Measurements from ENCODE around the gene WDPCP. TPM values are rescaled to one million over a fixed set of nuclear protein-coding genes. Genes with fewer than 3 reads are reported as not detected.

Gene WDPCP
- total RNA-seq, 2 experiments from 2014 or later, result 6.3 to 7.7 TPM

DNA sequence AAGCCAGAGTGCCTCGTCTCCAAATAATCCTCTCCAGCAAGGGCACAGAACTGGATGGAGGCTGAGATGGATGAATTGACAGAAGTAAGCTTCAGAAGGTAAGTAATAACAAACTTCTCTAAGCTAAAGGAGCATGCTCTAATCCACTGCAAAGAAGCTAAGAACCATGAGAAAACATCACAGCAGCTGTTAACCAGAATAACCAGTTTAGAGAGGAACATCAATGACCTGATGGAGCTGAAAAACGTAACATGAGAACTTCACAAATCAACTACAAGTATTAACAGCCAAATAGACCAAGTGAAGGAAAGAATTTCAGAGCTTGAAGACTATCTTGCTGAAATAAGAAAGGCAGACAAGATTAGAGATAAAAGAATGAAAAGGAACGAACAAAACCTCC lies 32.3 kb downstream of the WDPCP start:
- Mint-ChIP-seq H3K4me3 (no peak overlapping the region), H3K27me3 (no peaks in the 10 kb centered on the region), H3K4me1 (peaks cover 6% of the 10 kb centered on the region), H3K36me3 (ENCODE audit: low read depth) (peaks cover 13% of the 10 kb centered on the region), H3K9me3 (peaks cover 22% of the 10 kb centered on the region), H3K27ac (no peak overlapping the region)
- CTCF ChIA-PET, result no interaction called here
- POLR2A ChIA-PET, result no interaction called here
- no peak for DNase-seq

- no peak overlapping the region for H3K27ac Mint-ChIP-seq
- H3K4me1 Mint-ChIP-seq, result peaks cover 8% of the 10 kb centered on the region
- no peaks in the 10 kb centered on the region for H3K27me3 Mint-ChIP-seq
- ChIA-PET POLR2A (no interaction called here), CTCF (no interaction called here)
- H3K4me3 Mint-ChIP-seq, result no peak overlapping the region
- peaks cover 19% of the 10 kb centered on the region for H3K9me3 Mint-ChIP-seq
- DNase-seq, result no peak
- peaks cover 13% of the 10 kb centered on the region for H3K36me3 Mint-ChIP-seq (ENCODE audit: low read depth)
Observed at GRCh38 chr2:63555299-63555698, 33.0 kb downstream of the WDPCP start.

- Mint-ChIP-seq H3K4me1 (peaks cover 10% of the 10 kb centered on the region), H3K27me3 (no peaks in the 10 kb centered on the region), H3K27ac (no peak overlapping the region), H3K36me3 (ENCODE audit: low read depth) (peaks cover 6% of the 10 kb centered on the region), H3K9me3 (peaks cover 8% of the 10 kb centered on the region), H3K4me3 (no peak overlapping the region)
- no peak for DNase-seq
- ChIA-PET CTCF (no interaction called here), POLR2A (no interaction called here)
Observed at GRCh38 chr2:63553049-63553448, 35.2 kb downstream of the WDPCP start.

DNA sequence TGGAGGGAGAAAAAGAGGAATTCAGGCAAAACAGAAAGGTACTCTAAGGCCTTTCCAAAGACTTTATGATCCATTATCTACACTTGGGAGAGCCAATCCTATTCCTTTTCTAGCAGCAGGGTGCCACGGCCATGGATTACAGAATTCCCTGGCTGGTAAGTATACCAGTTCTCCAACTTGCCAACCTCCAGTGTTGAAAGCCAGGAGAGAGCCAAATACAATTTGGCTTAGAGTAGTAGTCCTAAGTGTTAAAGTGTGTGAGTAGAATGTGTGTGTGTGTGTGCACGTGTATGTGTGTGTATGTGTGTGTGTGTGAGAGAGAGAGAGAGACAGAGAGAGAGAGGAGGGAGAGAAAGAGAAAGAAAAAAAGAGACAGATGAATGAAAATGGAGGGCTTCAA lies 43.3 kb downstream of the WDPCP start:
- Mint-ChIP-seq H3K9me3 (no peaks in the 10 kb centered on the region), H3K27me3 (no peaks in the 10 kb centered on the region), H3K4me3 (no peak overlapping the region), H3K36me3 (ENCODE audit: low read depth) (no peaks in the 10 kb centered on the region), H3K27ac (no peak overlapping the region), H3K4me1 (peaks cover under 1% of the 10 kb centered on the region)
- CTCF ChIA-PET, result no interaction called here
- POLR2A ChIA-PET, result no interaction called here
- no peak for DNase-seq

DNA sequence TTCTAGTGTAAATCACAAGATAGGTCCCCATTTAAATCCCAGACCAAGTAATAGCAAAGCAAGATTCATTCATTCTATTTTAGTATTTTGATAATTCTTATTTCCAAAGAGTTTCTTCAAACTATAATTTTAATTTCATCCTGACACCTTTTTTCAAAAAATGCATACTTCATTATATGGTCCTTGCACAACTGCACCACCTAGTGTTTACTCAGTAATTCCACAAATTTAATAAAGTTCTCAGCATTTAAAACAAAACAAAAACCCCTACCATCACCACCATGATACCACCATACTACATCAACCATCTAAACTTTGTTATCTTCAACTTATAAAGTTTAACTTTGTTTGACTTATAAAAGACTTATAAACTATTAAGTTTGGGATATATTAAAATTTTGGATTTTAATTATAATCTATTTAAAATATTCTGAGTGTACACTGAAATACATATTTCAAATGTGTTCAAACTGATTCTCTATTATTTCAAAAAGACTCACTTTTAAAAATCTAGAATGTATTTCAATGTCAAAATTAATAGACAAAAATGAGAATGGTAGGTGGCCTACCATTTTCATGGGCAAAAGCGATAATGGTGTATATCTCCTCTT lies 44.2 kb downstream of the WDPCP start:
- H3K4me3 Mint-ChIP-seq, result no peak overlapping the region
- no peak overlapping the region for H3K27ac Mint-ChIP-seq
- H3K36me3 Mint-ChIP-seq (ENCODE audit: low read depth), result no peaks in the 10 kb centered on the region
- H3K9me3 Mint-ChIP-seq, result no peaks in the 10 kb centered on the region
- ChIA-PET CTCF (interaction anchor here (0.7 kb wide), 1 partner anchor 113 kb away, joined by 5 read pairs; no protein-coding TSS in a partner anchor), POLR2A (no interaction called here)
- DNase-seq, result no peak
- no peaks in the 10 kb centered on the region for H3K4me1 Mint-ChIP-seq
- no peaks in the 10 kb centered on the region for H3K27me3 Mint-ChIP-seq

DNA sequence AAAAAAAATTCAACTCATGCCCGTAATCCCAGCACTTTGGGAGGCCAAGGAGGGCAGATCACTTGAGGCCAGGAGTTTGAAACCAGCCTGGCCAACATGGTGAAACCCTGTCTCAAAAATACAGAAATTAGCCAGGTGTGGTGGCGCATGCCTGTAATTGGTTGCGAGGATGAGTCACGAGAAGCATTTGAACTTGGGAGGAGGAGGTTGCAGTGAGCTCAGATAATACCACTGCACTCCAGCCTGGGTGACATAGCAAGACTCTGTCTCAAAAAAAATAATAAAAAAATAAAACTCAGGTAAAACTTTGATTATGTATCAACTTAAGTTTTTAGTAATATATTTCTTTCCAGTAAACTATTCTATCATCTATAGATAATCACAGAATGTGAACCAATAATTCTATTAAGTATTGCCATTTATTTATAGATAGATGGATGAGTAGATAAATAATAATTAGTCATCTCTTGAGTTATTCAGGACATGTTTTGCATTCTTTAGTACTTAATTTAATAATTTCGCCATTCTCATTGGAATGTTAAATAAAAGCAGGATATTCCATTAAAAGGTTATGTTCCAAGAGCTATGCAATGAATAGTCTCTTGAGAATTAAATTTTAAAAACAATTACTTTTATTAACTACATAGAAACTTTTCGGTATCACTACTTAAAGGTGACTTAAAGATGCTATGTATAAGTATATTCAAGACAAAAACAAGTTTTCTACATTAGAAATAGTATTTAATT lies 48.7 kb downstream of the WDPCP start:
- ChIA-PET POLR2A (no interaction called here), CTCF (no interaction called here)
- Mint-ChIP-seq H3K4me1 (no peaks in the 10 kb centered on the region), H3K27me3 (no peaks in the 10 kb centered on the region), H3K4me3 (no peak overlapping the region), H3K9me3 (peaks cover 7% of the 10 kb centered on the region), H3K36me3 (ENCODE audit: low read depth) (no peaks in the 10 kb centered on the region), H3K27ac (no peak overlapping the region)
- DNase-seq, result no peak

GRCh38 chr2:63538390-63538789 lies 49.9 kb downstream of the WDPCP start:
- CTCF ChIA-PET, result no interaction called here
- DNase-seq, result no peak
- H3K27me3 Mint-ChIP-seq, result no peaks in the 10 kb centered on the region
- no peaks in the 10 kb centered on the region for H3K36me3 Mint-ChIP-seq (ENCODE audit: low read depth)
- no peak overlapping the region for H3K27ac Mint-ChIP-seq
- POLR2A ChIA-PET, result no interaction called here
- no peak overlapping the region for H3K4me3 Mint-ChIP-seq
- H3K4me1 Mint-ChIP-seq, result no peaks in the 10 kb centered on the region
- H3K9me3 Mint-ChIP-seq, result peaks cover 7% of the 10 kb centered on the region

GRCh38 chr2:63537306-63537705 lies 51.0 kb downstream of the WDPCP start:
- peaks cover 7% of the 10 kb centered on the region for H3K9me3 Mint-ChIP-seq

DNA sequence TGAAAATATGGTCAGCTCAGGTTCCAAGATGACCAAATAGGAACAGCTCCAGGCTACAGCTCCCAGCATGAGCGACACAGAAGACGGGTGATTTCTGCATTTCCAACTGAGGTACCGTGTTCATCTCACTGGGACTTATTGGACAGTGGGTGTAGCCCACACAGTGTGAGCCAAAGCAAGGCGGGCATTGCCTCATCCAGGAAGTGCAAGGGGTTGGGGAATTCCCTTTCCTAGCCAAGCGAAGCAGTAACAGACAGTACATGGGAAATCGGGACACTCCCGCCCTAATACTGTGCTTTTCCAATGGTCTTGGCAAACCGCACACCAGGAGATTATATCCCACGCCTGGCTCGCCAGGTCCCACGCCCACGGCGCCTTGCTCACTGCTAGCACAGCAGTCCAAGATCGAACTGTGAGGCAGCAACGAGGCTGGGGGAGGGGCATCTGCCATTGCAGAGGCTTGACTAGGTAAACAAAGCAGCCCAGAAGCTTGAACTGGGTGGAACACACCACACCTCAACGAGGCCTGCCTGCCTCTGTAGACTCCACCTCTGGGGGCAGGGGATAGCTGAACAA lies 57.5 kb downstream of the WDPCP start:
- no peaks in the 10 kb centered on the region for H3K27me3 Mint-ChIP-seq

More at GRCh38 chr2:63537306-63537705, 51.0 kb downstream of the WDPCP start:
- ChIA-PET CTCF (interaction anchor here (1.1 kb wide), 1 partner anchor 16 kb away, joined by 3 read pairs; no protein-coding TSS in a partner anchor), POLR2A (no interaction called here)
- H3K4me3 Mint-ChIP-seq, result no peak overlapping the region
- DNase-seq, result no peak
- no peaks in the 10 kb centered on the region for H3K36me3 Mint-ChIP-seq (ENCODE audit: low read depth)
- H3K4me1 Mint-ChIP-seq, result no peaks in the 10 kb centered on the region
- H3K27me3 Mint-ChIP-seq, result no peaks in the 10 kb centered on the region
- no peak overlapping the region for H3K27ac Mint-ChIP-seq

DNA sequence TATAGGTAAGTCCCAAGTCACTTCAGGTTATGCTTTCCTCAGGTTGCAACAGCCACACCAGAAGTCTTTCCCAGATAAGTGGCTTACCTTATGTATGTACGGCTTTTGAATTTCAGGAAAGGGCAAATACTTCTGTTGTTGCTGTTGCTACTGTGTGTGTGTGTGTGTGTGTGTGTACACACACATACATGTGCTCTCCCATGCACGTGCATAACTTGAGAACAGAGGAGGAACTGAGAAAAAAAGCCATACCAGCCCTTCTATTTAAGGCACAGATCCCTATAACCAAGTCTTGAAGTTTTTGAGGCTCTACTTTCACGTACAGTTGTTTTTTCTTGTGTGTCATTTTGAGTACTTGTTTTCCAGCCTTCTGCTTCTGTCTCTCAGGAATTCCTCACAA lies 62.4 kb downstream of the WDPCP start:
- no peaks in the 10 kb centered on the region for H3K4me1 Mint-ChIP-seq
- no peak for DNase-seq
- no peaks in the 10 kb centered on the region for H3K36me3 Mint-ChIP-seq (ENCODE audit: low read depth)
- no peak overlapping the region for H3K27ac Mint-ChIP-seq
- peaks cover 30% of the 10 kb centered on the region for H3K9me3 Mint-ChIP-seq
- H3K27me3 Mint-ChIP-seq, result no peaks in the 10 kb centered on the region
- H3K4me3 Mint-ChIP-seq, result no peak overlapping the region
- ChIA-PET CTCF (no interaction called here), POLR2A (no interaction called here)

More for the DNA sequence above, 57.5 kb downstream of the WDPCP start:
- peaks cover 19% of the 10 kb centered on the region for H3K9me3 Mint-ChIP-seq
- ChIA-PET CTCF (no interaction called here), POLR2A (no interaction called here)
- H3K4me3 Mint-ChIP-seq, result no peak overlapping the region
- H3K27ac Mint-ChIP-seq, result no peak overlapping the region
- no peaks in the 10 kb centered on the region for H3K4me1 Mint-ChIP-seq
- no peaks in the 10 kb centered on the region for H3K36me3 Mint-ChIP-seq (ENCODE audit: low read depth)
- DNase-seq, result no peak

GRCh38 chr2:63522950-63523349 lies 65.3 kb downstream of the WDPCP start:
- Mint-ChIP-seq H3K27ac (no peak overlapping the region), H3K36me3 (ENCODE audit: low read depth) (peaks cover 3% of the 10 kb centered on the region), H3K27me3 (no peaks in the 10 kb centered on the region), H3K4me3 (no peak overlapping the region), H3K9me3 (peaks cover 35% of the 10 kb centered on the region), H3K4me1 (no peaks in the 10 kb centered on the region)
- POLR2A ChIA-PET, result no interaction called here
- DNase-seq, result no peak
- CTCF ChIA-PET, result no interaction called here

DNA sequence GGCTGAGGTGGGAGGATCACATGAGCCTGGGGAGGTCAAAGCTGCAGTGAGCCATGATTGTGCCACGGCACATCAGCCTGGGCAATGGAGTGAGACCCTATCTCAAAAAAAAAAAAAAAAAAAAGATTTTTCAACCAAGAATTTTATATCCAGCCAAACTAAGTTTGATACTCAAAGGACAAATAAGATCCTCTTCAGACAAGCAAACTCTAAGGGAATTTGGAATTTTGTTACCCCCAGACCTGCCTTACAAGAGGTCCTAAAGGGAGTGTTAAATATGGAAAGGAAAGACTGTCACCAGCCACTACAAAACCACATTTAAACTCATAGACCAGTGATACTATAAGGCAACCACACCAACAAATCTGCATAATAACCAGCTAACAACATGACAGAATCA lies 67.5 kb downstream of the WDPCP start:
- H3K27ac Mint-ChIP-seq, result no peak overlapping the region
- no peak overlapping the region for H3K4me3 Mint-ChIP-seq

DNA sequence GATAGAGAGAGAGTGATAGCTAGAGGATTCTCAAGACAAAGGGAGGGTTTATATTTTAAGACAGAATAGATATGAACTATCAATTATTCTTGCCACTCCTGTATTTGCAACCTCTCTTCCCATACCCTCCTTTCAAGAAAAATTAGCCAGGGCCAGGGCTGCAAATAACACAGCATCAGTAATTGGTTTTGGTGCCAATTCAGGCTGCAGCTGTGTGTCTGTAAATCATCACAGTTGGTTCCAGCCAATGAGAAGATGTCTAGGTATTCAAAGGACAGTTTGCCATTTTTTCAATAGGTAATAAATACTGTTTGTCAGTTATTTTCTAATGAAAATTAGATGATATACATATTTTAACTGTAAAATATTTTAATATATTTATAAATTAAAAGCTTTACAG lies 73.5 kb downstream of the WDPCP start:
- Mint-ChIP-seq H3K36me3 (ENCODE audit: low read depth) (no peaks in the 10 kb centered on the region), H3K4me1 (no peaks in the 10 kb centered on the region), H3K27me3 (no peaks in the 10 kb centered on the region), H3K9me3 (peaks cover 11% of the 10 kb centered on the region), H3K27ac (no peak overlapping the region), H3K4me3 (no peak overlapping the region)
- POLR2A ChIA-PET, result no interaction called here
- DNase-seq, result no peak
- CTCF ChIA-PET, result interaction anchor here (1.4 kb wide), 1 partner anchor 14 kb away, joined by 3 read pairs; no protein-coding TSS in a partner anchor

More for the DNA sequence above, 67.5 kb downstream of the WDPCP start:
- CTCF ChIA-PET, result interaction anchor here (1.2 kb wide), 1 partner anchor 17 kb away, joined by 3 read pairs; no protein-coding TSS in a partner anchor
- Mint-ChIP-seq H3K27me3 (no peaks in the 10 kb centered on the region), H3K36me3 (ENCODE audit: low read depth) (peaks cover 3% of the 10 kb centered on the region), H3K4me1 (no peaks in the 10 kb centered on the region), H3K9me3 (peaks cover 33% of the 10 kb centered on the region)
- POLR2A ChIA-PET, result no interaction called here
- DNase-seq, result no peak

Data from activated CD4-positive, alpha-beta T cell treated with anti-CD3 and anti-CD28 coated beads, Interleukin-2, amount 10 ng/mL, durations not matched to agents 7 days and 5 days (primary cell).